ENCODE data around the gene CMC1.

CMC1 gene

DNA sequence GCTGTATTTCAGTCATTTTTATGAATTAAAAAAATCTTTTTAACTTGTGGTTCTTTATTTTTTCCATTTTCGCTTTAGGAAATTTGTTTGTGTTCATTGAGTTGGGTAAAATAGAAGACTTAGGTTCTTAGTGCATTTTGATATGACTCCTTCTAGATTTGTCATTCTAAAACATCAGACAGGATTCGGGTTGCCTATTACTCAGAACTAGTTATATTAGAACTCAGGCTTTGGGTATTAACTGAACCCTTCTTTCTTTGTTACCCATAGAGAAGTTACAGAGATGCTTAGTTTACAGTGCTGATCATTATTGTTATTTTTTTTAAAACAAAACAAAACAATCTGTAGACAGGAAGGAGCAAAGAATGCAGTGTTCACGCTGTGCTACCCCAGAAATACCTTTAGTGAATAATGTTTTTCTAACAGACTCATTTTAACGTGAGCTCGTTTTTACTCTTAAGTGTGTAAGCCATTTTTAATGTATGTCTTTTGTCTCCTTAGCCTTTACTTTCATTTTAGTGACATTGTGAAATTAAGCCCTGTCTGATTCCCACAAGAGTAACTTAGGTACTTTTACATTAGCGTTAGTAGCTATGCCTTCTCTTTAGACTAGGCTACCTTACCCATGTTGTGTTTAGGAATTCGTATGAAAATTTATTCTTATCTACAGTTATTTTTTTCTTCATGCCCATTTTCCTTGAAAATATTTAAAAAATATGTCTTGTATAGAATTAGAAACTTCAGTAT lies 53.4 kb downstream of the CMC1 start:
- DNase-seq (ENCODE audit: extremely low spot score, insufficient read length, low read depth) = no peak
- no peak for FAIRE-seq

GRCh38 chr3:28295898-28296490 lies 54.6 kb downstream of the CMC1 start:
- DNase-seq (ENCODE audit: extremely low spot score, insufficient read length, low read depth) (no peak), FAIRE-seq (no peak)

DNA sequence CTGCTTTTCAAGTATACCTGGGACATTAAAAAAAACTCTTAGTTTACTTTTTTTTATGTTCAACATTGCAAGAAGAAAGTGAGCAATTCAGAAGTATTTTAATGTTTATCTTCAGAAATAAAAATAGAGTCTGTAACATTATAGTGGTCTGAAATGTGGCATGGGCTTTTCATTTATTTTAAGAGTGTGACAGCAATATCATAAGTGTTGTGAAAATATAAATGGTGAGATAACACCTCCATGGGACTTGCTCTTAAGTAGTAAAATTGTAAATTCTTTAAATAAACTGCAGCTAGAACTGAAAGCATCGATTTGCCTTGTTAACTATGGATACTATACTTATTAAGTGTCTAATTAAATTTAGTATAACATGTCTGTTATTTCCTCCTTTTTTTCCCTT lies 58.3 kb downstream of the CMC1 start:
- no peak for DNase-seq (ENCODE audit: extremely low spot score, insufficient read length, low read depth)
- no peak for FAIRE-seq

GRCh38 chr3:28300345-28300962 lies 59.0 kb downstream of the CMC1 start:
- no peak for DNase-seq (ENCODE audit: extremely low spot score, insufficient read length, low read depth)
- no peak for FAIRE-seq

GRCh38 chr3:28301688-28302087 lies 60.3 kb downstream of the CMC1 start:
- no peak for FAIRE-seq

GRCh38 chr3:28308196-28308595 lies 66.8 kb downstream of the CMC1 start:
- no peak for FAIRE-seq
- no peak for DNase-seq (ENCODE audit: extremely low spot score, insufficient read length, low read depth)

More at GRCh38 chr3:28301688-28302087, 60.3 kb downstream of the CMC1 start:
- DNase-seq (ENCODE audit: extremely low spot score, insufficient read length, low read depth) = no peak

- no peak for DNase-seq (ENCODE audit: extremely low spot score, insufficient read length, low read depth)
- FAIRE-seq = no peak
These were observed 74.3 kb downstream of the CMC1 start for GRCh38 chr3:28315711-28316110.

GRCh38 chr3:28316226-28316625 lies 74.8 kb downstream of the CMC1 start:
- FAIRE-seq = no peak
- no peak for DNase-seq (ENCODE audit: extremely low spot score, insufficient read length, low read depth)

DNA sequence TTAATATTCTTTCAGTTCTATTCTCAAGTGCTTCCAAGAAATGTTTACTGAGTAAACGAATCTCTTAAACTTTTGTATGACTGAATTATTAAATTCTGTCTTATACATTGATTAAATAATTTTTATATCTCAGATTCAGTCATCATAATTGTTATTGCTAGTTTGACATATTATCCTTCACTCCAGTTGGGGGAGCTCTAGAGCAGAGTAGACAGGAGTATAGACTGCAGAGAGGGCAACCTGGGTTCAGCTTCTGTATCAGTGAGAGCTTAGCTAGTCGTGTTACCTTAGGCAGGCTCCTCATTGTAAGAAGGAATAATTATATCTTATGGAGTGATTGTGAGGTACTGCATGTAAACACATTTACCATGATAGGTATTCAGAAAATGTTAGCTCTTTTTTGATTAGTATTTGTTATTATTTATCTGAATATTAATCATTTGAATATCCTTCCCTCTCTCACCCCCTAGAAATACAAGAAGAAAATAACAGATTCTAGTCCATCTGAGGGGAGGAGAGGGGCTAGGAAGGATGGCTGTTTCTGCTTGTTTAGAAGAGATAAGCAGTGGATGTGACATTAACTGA lies 76.1 kb downstream of the CMC1 start:
- FAIRE-seq = peak; percentile 31
- no peak for DNase-seq (ENCODE audit: extremely low spot score, insufficient read length, low read depth)

DNA sequence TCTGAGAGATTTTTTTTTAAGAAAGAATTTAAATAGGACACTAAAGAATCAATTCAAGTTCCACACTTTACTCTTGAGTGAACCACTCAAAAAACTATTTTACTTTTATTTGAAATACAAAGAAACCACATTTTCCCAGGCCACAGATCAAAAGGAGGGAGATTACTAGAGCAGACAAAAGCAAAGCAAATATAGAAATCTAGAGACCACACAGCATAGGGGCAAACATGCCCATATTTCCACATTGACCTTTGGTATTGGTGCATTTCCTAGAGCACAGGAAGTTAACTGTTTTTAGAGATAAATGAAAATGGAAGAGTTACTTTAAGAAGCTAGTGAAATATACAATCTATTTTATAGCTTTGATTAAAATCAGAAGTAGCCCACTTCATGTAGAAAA lies 79.6 kb downstream of the CMC1 start:
- FAIRE-seq (no peak), DNase-seq (ENCODE audit: extremely low spot score, insufficient read length, low read depth) (no peak)

DNA sequence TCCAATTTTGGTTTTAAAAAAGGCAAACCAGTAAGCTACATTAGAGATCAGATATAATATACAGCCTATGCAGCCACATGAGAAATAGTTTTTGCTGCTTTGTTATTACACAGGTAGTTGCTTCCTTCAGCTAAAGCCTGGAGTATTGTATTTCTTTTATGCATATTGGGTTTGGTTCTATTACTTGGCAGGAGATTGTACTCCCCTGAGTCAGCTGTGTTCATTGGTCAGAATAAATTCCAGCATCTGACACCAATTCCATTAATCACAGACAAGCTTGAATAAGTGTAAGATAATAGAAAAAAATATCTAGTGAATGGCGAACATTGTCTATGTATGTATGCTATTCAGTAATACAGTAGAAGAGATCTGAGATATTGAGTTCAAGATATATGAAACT lies 81.0 kb downstream of the CMC1 start:
- no peak for FAIRE-seq
- DNase-seq (ENCODE audit: extremely low spot score, insufficient read length, low read depth) = no peak

DNA sequence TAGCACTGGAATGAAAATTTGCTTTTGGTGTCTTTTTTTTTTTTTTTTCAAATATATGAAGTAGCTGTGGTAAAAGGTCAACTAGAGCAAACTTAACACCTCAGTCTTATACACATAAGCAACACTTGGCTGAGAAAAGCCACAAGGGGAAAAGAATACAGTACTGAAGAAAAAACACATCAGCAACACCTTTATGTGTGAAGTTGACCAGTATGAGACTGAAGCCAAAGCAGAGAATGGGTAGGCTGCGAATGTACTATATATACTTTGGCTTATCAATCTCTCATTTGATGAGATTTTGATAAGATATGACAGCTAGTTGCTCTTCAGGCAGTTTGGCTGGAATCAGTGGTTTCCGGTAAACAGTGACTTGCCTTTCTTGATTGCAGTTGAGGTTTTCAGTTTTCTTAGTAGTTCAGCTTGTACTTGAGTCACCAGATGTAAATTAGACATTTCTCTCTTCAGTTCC lies 85.1 kb downstream of the CMC1 start:
- FAIRE-seq (peak; percentile 79), DNase-seq (ENCODE audit: extremely low spot score, insufficient read length, low read depth) (no peak)

- peak; percentile 59 for FAIRE-seq
- no peak for DNase-seq (ENCODE audit: extremely low spot score, insufficient read length, low read depth)
These were observed 87.1 kb downstream of the CMC1 start for GRCh38 chr3:28328188-28329151.

DNA sequence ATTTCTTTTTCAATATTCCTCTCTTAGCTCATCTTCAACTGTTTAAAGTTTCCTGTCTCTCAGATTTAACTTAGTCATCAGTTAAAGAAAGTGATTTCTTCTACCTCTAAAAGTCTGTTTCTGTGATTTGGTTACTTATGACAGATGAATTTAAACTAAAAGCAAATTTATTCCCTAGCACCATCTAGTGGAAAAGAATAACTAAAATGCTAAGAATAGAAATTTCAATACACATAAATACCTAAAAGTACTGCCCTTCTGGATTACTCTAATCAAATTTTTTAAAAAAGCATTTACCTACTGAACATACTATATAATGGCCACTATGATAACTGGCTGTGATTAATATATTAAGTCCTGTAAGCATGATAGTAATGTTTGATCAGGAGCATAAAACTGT lies 93.1 kb downstream of the CMC1 start:
- DNase-seq (ENCODE audit: extremely low spot score, insufficient read length, low read depth) = no peak
- FAIRE-seq = peak; percentile 5

DNA sequence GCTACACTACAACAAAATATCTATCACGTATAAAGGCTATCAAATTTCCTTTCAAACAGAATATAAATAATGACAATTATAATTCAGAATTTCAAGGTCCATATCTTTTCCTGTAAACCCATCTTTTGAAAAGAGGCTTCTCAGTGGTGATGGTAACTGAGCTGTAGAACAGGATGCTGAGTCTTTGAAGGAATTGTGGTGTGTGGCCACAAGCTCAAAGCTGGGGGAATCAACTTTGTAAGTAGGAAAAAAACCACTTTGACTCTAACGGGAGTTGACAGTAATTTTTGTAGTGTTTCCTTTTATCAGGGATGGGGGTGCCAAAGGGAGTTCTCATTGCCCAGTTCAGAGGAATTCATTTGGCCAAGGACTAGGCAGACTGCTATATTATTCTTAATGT lies 93.8 kb downstream of the CMC1 start:
- FAIRE-seq (no peak), DNase-seq (ENCODE audit: extremely low spot score, insufficient read length, low read depth) (no peak)

- no peak for DNase-seq (ENCODE audit: extremely low spot score, insufficient read length, low read depth)
- no peak for FAIRE-seq
These were observed 95.8 kb downstream of the CMC1 start for GRCh38 chr3:28337230-28337629.

- FAIRE-seq = peak; percentile 29
- no peak for DNase-seq (ENCODE audit: extremely low spot score, insufficient read length, low read depth)
These were observed 101.7 kb downstream of the CMC1 start for GRCh38 chr3:28343144-28343543.

GRCh38 chr3:28345690-28346089 lies 104.3 kb downstream of the CMC1 start:
- DNase-seq (ENCODE audit: extremely low spot score, insufficient read length, low read depth) (no peak), FAIRE-seq (no peak)

GRCh38 chr3:28347374-28348264 lies 106.2 kb downstream of the CMC1 start:
- FAIRE-seq (peak; percentile 41), DNase-seq (ENCODE audit: extremely low spot score, insufficient read length, low read depth) (no peak)

Measured in GM18507 (cell line).